Ovary (tissue), 3 donors: ENCODE measurements around the gene SMIM10L1.

Source experiments
- EP300 ChIP-seq: sonication (generic); formaldehyde crosslinking; IDR thresholded peaks from one replicate; pipeline ENCODE4 v1.6.1; 2017; ENCODE audit warnings: antibody characterized with exemption
- TF ChIP-seq, protein P1 (sequence below), 3 donors: fragments of 450-650 bp in 2 of 3; fragments of 200-600 bp in 1 of 3; IDR thresholded peaks; one replicate each; pipeline versions ENCODE4 v1.5.1 to v1.8.0; 2016 to 2022; ENCODE audit warnings: antibody characterized with exemption in 3 of 3, mild to moderate bottlenecking in 1 of 3
- donor health status: DM: no; HTN: no; CAD: no.

DNA sequence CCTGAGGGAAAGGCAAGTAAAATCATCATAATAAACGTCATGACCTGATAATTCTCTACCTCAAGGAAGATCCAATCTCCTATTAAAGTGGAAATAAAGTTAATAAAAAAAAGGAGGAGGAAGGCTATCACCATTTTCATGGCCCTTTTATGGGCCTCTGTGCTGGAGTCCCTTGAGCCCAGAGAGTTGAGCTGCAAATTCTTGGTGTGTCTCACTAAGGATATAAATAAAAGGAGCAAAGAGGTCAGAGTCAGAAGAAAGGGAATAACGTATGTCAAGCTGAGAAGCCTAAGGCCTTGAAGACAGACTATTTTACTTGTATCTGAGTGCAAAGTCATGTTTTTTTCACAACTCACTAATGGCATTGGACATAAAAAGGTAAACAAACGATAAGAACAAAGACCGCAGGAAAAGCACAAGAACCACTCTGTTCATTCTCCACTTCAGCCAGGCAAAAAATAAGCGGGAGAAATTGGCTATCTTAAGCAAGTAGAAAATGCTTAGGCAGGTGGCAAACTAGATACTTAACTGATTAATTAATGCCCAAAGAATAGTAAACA, 12.0 kb upstream of the SMIM10L1 start:
- TF ChIP-seq EP300: no peak
- TF ChIP-seq, protein P1, sequence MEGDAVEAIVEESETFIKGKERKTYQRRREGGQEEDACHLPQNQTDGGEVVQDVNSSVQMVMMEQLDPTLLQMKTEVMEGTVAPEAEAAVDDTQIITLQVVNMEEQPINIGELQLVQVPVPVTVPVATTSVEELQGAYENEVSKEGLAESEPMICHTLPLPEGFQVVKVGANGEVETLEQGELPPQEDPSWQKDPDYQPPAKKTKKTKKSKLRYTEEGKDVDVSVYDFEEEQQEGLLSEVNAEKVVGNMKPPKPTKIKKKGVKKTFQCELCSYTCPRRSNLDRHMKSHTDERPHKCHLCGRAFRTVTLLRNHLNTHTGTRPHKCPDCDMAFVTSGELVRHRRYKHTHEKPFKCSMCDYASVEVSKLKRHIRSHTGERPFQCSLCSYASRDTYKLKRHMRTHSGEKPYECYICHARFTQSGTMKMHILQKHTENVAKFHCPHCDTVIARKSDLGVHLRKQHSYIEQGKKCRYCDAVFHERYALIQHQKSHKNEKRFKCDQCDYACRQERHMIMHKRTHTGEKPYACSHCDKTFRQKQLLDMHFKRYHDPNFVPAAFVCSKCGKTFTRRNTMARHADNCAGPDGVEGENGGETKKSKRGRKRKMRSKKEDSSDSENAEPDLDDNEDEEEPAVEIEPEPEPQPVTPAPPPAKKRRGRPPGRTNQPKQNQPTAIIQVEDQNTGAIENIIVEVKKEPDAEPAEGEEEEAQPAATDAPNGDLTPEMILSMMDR (IDR thresholded peaks at IDR 0.05): no peak
